GM19328 (cell line): ENCODE results near the gene CLIP2.

Source experiments
- ATAC-seq: cut with Tn5 transposase; IDR thresholded peaks from one replicate; pipeline ENCODE4 v1.9.1; 2021; ENCODE audit warnings: mild to moderate bottlenecking, moderate library complexity; ENCODE audit not compliant: unreplicated experiment

Gene CLIP2

GRCh38 chr7:74269757-74270277 is 19.4 kb upstream of the CLIP2 start:
- no peak for ATAC-seq

- ATAC-seq = no peak
Observed at GRCh38 chr7:74271742-74272141, 17.5 kb upstream of the CLIP2 start.

- ATAC-seq = peak; percentile 60
Observed at GRCh38 chr7:74272305-74273038, 16.7 kb upstream of the CLIP2 start.

- no peak for ATAC-seq
Observed at GRCh38 chr7:74275401-74275881, 13.8 kb upstream of the CLIP2 start.

- no peak for ATAC-seq
Observed at GRCh38 chr7:74277636-74278035, 11.6 kb upstream of the CLIP2 start.

GRCh38 chr7:74280985-74281384 is 8.2 kb upstream of the CLIP2 start:
- no peak for ATAC-seq

GRCh38 chr7:74282748-74283459 is 6.3 kb upstream of the CLIP2 start:
- ATAC-seq = no peak

- no peak for ATAC-seq
Observed at GRCh38 chr7:74283858-74284447, 5.3 kb upstream of the CLIP2 start.

GRCh38 chr7:74284781-74285259 is 4.4 kb upstream of the CLIP2 start:
- ATAC-seq = no peak

- ATAC-seq = no peak
Observed at GRCh38 chr7:74286131-74286530, 3.1 kb upstream of the CLIP2 start.

- ATAC-seq = no peak
Observed at GRCh38 chr7:74287303-74288033, 1.7 kb upstream of the CLIP2 start.

GRCh38 chr7:74288034-74288881 is 949 bp upstream of the CLIP2 start:
- ATAC-seq = no peak

GRCh38 chr7:74289659-74290552 is 699 bp downstream of the CLIP2 start:
- ATAC-seq = no peak

GRCh38 chr7:74290553-74290950 is 1.3 kb downstream of the CLIP2 start:
- no peak for ATAC-seq

GRCh38 chr7:74290981-74291441 is 1.8 kb downstream of the CLIP2 start:
- no peak for ATAC-seq

GRCh38 chr7:74291535-74291934 is 2.3 kb downstream of the CLIP2 start:
- ATAC-seq = no peak

- ATAC-seq = no peak
Observed at GRCh38 chr7:74292757-74293576, 3.8 kb downstream of the CLIP2 start.

GRCh38 chr7:74293577-74293908 is 4.3 kb downstream of the CLIP2 start:
- no peak for ATAC-seq
